ENCODE measurements around the gene SYNDIG1. TPM values are rescaled to one million over a fixed set of nuclear protein-coding genes. Genes with fewer than 3 reads are reported as not detected.

The SYNDIG1 gene
- total RNA-seq, 1 donor from 2014 or later, result 0.08 TPM

DNA sequence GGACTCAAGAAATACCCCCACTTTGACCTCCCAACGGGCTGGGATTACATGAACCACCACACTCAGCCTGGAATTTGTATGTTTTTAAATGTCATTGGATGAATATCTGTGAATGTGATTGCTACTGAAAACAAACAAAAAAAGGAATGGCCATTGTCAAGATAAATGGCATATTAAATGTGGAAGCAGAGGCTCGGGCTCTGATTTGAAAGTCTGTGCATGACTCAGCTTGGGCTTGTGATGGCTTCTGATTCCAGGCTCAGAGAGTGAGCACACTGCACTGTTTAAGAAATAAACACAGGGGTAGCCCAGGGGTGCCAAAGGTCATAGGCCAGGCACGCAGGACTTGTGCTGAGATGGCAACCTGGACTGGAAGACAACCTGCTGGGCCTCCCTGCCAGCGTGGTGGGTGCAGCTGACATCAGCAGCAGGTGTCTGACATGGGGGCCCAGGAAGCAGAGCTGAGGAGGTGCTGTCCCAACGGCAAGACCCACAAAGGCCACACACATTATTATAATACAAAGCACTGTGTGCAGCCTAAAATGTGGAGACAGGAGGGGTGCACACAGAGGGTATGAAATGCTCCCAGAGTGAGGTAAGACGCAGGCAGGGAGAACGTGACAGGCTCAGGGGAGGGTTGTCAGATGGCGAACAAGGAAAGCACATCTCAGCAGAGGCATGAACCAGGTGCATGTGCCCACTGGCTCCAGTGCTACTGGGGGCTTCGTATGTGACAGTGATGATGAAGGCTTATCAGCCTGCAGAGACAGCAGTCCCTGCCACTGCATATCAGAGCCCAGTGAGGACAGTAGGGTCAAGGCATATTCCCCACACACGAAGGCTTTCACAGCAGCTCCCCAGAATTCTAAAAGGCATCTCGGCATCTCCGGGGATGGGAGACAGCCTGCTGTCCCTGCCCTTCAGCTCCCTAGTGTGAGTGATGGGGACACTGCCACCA is 169.4 kb downstream of the SYNDIG1 start:
- ATAC-seq, result no peak

DNA sequence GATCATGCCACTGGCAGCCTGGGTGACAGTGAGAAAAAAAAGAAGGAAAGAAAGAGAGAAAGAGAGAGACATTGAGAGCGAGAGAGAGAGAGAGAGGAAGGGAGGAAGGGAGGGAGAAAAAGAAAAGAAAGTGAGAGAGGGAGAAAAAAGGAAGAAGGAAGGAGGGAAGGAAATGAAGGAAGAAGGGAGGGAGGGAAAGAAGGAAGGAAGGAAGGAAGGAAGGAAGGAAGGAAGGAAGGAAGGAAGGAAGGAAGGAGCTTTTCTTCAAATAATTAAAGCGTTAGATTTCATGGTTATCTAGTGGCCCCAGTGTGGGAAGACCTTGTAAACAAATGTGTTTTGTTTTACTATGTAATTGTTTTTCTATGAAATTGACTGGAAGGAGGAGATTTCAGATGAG is 170.8 kb downstream of the SYNDIG1 start:
- ATAC-seq, result no peak

DNA sequence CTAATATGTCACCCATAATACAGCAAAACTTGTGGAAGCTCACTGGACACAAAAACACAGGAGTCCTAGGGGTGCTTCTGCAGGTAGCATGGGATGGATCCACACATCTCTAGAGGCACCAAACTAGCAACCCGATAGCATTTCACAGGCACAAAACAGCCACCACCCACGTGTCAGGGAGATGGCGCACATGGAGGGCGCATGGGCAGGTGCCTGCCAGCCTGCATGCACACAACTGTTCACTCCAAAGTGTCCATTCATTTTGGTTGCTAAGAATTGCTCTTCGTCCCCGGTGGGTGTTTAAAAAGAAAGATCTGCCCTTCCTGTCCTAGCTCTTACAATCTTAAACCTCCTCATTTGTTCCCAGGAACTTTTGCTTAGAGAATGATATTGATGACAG is 171.3 kb downstream of the SYNDIG1 start:
- no peak for ATAC-seq

DNA sequence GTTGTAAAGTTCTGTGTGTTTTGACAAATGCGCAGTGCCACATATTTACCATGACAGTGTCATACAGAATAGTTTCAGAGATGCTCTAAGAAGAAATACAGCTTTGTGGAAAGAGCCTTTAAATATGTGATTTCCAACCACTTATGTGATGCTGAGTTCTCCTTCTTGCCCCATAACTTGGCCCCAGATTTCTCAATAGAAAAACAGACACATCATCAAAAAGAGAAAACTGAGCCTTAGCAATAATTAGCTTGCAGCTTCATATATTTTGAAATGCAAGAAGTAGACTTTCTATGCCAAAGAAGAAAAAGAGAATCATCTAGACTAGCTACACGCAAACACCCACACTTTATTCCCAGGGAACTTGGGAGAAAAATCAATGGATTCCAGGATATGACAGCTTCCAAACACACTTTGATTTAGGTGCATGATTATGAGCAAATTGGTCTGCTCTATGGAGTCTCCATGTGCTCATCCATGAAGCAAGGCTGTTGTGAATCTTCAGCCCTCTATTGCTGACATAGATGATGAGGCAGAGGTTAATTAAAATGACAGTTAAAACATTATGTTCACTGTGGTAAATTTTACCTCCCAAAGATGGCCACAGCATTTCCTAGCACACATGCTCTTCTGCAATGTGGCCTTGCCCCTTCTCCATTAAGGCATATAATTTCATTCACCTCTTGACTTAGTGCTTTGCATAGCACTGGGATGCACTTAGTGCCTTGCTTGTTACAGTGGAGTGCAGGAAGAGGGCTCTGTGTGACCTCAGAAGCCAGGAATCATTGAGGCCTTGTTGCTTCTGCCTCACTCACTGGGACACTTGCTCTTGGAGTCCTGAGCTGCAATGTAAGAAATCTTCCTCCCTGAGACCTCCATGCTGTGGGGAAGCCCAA is 174.6 kb downstream of the SYNDIG1 start:
- no peak for ATAC-seq

DNA sequence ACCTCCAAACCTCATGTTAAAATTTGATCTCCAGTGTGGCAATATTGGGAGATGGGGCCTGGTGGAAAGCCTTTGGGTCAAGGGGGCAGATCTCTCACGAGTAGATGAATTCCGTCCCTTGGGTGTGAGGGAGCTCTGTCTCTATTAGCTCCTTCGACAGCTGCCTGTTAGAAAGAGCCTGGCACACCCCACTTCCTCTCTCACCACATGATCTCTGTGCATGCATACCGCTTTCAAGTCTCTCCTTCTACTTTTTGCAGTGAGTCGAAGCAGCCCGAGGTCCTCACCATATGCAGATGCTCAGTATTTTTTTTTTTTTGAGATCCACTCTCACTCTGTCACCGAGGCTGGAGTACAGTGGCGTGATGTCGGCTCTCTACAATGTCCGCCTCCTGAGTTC is 176.9 kb downstream of the SYNDIG1 start:
- no peak for ATAC-seq

DNA sequence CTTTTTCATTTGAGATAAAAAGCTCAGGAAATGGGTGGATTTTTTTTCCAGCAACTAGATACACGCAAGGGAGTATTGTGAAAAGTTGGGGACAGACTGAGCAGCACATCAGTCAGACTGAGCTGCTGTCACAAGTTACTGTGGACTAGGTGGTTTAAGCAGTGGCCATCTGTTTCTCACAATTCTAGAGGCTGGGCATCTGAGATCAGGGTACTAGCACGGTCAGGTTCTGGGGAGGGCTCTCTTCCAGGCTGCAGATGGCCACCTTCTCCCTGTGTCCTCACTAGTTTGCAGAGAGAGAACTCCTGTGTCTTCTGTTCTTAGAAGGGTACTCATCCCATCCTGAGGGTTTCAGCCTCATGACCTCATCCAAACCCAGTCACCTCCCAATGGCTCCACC is 178.3 kb downstream of the SYNDIG1 start:
- ATAC-seq, result no peak

DNA sequence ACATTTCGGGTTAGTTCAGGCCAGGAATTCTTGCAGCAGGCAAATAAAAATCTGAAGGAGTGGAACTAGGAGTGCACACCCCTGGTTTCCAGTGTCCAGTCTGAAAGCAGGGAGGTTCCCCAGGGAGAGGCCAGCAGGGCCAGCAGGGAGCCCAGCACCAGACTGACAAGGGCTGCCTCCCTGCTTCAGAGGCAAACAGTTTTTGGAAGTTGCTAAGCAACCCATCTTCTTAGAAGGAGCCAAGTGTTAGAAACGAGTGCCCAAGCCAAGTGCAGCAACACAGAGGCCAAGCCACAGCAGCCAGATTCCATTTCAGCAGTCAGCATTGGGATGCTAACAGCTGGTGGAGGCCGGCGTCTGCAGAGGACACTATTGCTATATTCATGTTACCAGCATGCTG is 179.1 kb downstream of the SYNDIG1 start:
- no peak for ATAC-seq

DNA sequence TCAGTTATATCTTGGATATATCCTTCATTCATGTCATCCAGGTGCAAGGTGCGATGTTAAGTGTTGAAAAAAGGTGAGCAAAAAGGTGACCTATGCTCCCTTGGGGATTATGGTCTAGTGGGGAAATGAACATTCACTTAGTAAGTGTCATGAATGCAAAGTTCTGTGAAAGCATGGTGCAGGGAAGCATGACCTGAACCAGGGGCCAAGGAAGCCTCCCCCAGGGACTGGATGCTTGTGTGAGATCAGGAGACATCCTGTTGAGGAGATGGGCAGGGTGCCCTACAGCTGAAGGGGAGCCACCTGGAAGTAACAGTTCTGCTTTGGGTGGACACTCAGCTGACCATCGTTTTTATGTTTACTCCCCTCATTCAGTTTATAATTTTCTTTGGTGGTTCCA is 179.5 kb downstream of the SYNDIG1 start:
- ATAC-seq, result no peak

DNA sequence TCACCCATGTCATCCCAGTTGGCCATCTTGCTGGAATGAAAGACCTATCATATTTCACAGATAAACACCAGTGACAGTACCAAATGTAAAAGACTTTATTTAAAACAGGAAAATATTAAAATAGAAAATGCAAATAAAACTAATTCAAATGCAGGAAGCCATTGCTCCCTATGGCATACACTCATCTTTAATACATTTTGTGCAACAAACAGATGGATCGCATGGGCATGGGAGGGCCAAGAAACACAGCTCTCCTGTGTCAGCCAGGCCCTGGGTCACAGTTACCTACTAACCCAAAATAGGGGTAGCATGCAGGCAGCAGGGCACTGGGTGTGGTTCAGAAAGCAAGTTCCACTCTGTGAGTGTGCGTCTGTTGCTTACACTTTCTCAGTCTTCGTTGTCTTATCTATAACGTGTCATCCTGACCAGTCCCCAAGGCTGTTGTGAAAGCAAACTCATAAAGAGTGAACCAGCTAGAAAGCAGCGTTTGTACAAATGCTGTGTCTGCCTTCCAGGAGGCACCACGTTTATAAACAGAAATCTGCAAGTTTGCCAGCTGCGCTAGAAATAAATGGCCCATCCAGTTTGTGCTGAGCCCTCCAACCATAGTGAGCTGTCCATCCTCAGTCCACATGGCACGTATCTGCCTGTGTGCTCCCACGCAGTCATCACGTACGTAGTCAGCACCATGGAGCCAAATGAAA is 180.5 kb downstream of the SYNDIG1 start:
- no peak for ATAC-seq

DNA sequence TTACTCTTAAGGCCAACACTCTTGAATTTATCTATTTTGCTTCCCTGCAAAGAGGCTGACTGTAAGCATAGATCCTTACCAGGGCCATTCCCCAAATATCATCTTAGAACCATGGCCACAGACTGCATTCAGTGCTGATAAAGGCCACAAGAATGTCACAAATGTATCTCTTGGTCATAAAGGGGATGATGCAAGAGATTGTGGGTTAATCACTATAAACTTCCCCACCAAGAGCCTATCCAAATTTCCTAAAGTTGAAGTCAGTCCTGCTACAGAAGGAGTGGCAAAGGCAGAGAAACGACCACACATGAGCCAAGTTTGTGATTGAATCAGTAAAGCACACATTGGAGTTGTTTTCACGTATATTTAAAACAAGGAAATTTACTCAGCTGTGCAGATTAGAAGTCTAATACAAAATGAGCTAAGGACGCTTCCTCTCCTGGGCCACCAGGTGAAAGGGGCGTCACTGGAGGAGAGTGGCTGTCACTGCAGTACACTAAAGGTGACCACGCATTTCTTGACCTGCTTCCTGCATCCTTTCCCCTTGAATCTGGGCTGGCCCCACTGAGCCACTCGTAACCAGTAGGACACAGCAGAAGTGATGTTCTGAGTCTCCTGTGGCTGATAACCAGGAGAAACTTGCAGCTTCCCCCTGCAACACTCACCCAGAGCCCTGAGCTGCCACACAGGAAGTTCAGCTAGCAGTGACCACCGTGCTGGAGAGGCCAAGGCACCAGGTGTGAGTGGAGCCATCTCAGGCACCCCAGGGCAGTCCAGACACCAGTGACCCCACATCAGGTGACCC is 181.9 kb downstream of the SYNDIG1 start:
- no peak for ATAC-seq

DNA sequence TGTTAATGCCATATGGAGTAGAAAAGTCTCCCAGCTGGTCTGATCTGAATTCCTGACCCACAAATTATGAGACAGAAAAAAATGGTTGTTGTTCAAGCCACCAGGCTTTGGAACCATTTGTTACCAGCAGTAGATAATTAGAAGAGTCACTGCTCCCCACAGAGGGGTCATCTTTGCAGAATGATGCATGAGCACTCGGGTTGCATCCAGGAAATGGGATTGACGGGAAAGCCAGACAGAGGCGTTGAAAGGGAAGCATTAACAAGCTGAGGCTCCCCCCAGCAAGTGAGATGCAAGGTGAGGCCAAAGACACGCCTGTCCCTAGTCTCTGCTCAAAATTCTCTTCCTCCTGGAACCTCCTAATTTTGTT is 182.5 kb downstream of the SYNDIG1 start:
- no peak for ATAC-seq

DNA sequence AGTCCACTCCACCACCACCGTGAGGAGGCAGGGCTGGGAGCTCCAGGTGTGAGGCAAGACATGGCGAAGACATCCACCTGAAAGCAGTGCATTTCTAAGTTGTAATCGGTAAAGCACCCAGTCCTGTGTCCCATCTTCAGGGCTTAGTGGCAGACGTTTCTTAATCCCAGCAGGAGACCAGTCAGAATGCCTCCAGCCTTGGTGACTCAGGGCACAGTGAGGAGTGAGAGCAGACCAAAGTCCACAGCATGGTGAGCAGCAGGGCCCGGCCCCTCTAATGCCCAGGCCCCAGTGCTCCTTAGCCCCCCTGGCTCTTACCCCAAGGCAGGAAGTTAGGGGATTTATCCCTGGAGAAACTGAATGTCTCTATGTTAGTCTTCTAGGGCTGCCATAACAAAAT is 183.9 kb downstream of the SYNDIG1 start:
- no peak for ATAC-seq

DNA sequence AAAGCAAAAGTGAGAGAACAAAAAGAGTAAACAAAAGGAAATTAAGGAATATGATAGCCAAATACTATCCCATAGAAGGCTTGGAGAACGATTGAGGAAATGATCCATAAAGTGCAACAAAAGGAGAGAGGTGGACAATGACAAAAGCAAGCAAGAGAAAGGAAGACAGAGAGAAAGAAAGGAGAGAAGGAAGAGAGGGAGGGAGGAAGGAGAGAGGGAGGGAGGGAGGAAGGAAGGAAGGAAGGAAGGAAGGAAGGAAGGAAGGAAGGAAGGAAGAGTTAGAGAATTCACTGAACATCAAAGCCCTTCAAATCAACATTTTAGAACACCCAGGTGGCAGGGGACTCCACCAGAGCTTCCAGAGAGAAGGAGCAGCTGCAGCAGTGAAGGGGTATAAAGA is 185.0 kb downstream of the SYNDIG1 start:
- no peak for ATAC-seq

DNA sequence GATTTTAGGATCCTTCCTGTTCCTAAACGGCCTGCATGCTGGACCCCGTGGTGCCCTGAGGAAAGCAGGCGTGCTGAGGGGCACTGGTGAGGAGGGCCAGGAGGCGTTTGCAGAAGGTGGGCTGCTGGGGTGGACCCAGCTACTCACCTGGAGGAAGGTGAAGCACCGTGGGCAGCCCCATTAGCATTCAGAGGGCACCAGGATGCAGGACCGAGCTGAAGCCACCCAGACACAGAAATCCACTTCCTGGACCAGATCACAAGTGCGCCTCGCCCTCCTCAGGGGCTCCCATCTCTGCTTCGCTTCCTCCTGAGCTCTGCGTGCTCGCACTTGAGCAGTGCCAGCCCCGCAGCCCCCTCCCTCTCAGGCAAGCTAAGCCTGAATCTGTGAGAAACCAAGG is 187.0 kb downstream of the SYNDIG1 start:
- ATAC-seq, result no peak

DNA sequence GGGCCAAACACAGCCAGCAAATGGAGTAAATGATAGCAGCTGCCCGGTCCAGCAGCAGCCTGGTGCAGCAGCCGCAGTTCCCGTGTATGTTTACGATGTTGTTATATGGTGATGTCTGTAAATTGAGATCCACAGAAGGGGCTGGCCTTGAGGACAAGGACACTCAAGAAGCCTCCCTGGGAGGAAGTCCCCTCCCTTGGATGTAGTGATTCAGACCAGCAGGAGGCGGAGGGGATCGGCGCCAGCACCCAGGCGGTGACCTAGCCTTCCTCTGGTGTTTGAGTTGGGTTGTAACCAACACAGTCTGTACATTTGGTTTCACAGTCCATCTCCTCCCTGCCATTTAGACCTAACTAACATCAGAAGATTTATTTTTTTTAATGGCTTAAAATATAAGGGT is 187.8 kb downstream of the SYNDIG1 start:
- ATAC-seq, result no peak

DNA sequence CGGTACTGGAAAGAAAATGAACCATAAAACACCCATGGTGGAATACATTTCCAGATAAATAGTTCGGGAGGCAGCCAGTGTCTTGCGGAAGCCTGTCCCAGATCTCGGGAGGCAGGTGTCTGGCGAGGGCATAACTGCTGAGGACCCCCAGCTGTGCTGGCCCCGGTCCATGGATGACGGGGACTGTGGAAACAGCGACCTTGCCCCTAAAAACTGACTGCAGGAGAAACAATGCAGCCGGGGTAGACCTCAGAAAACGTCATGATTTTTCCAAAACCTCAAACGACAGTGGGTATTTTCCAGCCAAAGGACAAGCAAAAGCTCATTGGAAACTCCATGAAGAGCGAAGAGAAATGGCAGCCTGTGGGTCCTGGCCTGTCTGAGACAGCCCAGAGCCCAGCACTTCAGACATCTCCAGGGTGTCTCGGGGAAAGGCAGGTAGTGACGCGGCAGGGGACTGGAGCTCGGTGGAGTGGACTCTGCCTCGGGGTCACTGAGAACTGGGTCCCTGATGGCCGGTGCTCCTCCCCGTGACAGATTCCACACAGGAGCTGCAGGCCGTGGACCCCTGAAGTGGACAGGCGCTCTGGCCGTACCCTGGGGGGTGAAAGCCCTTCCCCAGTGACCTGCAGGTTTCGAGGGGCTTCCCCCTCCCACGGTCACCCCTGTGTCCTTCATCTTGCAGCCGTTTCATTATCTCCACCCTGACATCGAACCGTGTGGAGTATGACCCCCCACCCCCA is 188.6 kb downstream of the SYNDIG1 start:
- ATAC-seq, result no peak

DNA sequence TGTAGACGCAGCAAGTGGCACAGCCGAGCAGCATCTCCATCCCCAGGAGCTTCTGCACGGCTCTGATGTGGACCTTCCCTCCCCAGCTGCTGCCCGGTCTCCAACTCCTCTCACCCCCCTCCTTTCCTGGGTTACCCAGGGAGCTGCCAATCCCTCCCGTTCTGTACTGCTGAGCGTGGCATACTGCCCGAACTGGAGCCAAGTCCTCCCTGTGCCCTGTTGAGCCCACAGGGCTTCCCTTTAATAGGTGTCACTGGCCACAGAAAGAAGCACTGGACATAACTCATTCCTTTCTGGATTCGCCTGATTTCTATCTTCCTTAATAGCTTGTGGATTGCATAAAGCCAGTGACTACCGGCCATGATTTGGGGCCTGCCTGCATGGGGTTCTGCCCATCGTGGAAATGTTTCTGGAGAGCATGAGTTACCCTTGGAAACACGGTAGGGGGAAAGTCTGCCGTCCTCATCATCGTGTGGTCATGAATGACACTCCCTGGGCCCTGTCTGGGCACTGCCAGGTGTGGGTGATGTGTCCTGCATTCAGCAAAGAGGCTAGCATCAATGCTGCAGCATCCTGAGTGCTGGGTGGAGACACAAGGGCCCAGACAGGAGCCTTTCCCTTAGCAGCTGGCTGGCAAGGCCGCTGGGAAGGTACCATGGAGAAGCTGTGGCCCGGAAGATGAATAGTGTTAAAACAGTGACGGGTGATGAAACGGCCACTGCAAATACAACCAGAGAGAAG is 189.7 kb downstream of the SYNDIG1 start:
- no peak for ATAC-seq

DNA sequence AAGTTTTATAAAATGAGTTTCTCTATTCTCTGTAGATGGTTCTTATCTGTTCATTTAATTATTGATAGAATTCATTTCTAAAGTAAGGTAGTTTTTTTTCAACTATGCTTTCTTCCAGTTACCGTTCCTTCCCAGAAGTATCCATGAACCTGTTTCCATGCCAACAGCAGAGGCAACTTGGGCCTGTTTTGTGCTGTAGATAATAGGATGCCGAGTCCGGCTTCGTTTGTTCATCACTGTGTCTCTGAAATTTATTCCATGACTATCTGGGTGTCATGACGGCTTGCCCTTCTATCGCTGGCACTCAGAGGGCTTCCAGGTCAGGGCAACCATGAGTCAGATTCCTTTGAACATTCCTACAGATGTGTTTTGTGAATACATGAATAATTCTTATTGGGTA is 190.4 kb downstream of the SYNDIG1 start:
- no peak for ATAC-seq

DNA sequence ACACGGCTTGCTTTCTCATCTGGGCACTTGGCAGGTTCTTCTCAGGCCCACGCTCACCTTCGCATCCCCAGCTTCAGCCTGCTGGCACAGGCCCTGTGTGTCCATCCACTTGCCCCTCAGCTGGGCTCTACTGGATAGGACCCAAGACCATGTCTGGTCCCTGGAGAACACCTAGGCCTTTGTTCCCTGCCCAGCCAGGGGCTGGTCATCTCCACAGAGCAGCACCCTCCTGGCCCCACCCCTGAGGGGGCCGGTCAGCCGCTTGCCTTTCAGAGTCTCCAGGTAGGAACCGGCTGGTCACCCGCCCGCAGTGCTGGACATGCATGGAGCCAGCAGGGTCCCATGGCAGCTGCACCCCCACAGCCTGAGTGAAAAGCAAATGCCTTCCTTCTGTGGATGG is 191.2 kb downstream of the SYNDIG1 start:
- ATAC-seq, result no peak

DNA sequence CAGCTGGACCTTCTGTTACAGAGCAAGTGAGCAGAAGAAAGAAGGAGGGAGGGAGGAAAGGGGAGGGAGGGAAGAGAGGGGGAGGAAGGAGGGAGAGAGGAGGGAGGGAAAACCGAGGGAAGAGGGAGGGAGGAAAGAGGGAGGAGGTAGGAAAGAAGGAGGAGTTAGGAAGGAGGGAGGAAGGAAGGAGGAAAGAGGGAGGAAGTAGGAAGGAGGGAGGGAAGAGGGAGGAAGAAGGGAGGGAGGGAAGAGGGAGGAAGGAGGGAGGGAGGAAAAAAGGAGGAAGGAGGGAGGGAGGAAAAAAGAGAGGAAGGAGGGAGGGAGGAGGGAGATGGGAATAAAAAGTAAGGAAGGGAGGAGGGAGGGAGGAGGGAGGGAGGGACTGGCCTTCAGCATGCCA is 191.8 kb downstream of the SYNDIG1 start:
- ATAC-seq, result no peak

DNA sequence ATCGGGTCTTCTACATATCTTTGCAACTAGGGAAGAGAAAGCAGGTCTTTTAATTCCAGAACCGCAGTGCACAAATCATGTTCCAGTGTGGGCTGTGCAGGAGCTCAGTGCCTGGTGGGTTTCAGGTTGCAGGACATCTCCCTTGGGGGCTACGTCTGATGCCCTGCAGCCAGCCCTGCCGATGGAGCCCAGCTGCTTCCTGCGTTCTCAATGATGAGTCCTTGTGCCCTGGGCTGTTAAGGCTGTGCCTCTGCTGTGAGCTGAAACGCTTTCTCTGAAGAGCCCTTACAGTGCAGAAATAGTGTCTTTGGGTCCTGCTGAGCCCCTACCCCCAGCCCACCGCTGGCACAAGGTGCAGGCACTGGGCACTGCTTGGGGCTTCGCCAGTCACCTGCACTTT is 192.9 kb downstream of the SYNDIG1 start:
- no peak for ATAC-seq
